ENCODE data around the gene DUSP12. TPM values are rescaled to one million over a fixed set of nuclear protein-coding genes. Genes with fewer than 3 reads are reported as not detected.

DUSP12 gene
- polyA plus RNA-seq, 2 of the 4 experiments (the other 2 are of a cell fraction), result 47.3 to 96.3 TPM

DNA sequence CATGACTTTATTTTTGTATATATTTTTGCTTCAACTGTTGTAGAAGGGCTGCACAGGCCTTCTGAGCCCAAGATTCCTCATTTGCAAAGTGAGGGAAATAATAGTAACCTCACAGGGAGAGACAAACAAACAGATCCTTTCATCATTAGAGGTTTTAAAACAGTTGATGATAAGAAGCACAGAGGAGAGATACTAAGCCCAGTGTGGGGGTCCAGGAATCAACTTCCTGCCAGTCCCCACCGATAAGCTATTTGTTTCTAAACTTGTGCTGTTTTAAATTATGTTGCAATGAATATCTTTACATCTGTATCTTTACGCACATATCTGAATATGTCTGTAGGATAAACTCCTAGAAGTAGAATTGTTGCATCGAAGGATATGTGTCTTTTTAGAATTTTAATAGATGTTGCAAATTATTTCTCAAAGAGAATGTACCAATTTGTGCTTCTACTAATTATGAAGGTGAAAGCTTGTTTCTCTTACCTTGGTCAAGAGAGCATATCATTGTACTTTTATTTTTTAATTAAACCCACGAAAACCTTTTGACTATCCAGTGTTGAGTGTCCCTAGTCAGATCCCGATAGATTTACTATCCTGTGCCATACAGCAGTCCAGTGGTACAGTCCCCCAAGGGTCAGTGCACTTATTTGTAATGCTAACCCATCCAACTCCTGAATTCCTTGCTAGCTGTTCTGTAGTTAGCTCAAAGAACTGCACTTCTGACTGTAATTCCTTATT, 17.4 kb upstream of the DUSP12 start (continued):
- no peak for TF ChIP-seq ATOH8 (CRISPR knock-in tag; IDR thresholded peaks at IDR 0.05; ENCODE audit: low read depth)
- TF ChIP-seq PHF8 (IDR thresholded peaks at IDR 0.05; ENCODE audit: borderline replicate concordance, low read depth), result no peak
- no peak for TF ChIP-seq FOSL2 (IDR thresholded peaks at IDR 0.05)
- TF ChIP-seq FOSL2 (CRISPR knock-in tag; IDR thresholded peaks at IDR 0.05), result no peak
- no peak for TF ChIP-seq ZFP36 (IDR thresholded peaks at IDR 0.05; ENCODE audit: borderline replicate concordance, partially characterized antibody)
- TF ChIP-seq EP300 (IDR thresholded peaks at IDR 0.05), result no peak
- TF ChIP-seq, protein P1, sequence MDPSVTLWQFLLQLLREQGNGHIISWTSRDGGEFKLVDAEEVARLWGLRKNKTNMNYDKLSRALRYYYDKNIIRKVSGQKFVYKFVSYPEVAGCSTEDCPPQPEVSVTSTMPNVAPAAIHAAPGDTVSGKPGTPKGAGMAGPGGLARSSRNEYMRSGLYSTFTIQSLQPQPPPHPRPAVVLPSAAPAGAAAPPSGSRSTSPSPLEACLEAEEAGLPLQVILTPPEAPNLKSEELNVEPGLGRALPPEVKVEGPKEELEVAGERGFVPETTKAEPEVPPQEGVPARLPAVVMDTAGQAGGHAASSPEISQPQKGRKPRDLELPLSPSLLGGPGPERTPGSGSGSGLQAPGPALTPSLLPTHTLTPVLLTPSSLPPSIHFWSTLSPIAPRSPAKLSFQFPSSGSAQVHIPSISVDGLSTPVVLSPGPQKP (IDR thresholded peaks at IDR 0.05; ENCODE audit: low read depth, low read length), result no peak
- no peak for TF ChIP-seq SREBF2 (IDR thresholded peaks at IDR 0.05)
- TF ChIP-seq HES2 (IDR thresholded peaks at IDR 0.05), result no peak

DNA sequence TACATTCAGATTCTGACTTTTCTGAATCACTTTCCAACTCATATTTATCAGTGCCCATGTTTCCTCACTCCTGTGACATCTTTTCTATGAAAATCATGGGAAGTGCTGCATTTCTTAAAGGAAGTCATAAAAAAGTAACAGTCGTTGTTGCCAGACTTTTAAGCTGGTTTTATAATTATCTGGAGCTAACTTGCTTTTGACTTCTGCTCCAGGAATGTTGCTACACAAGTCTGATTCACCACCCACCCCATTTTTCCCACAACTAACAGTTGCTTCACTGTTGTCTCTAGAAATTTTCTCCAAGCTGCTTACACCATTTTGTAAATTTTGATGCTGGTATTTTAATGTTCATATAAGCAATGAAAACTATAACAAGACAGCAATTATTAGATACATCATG, 16.1 kb upstream of the DUSP12 start:
- ATAC-seq (no peak), DNase-seq (ENCODE audit: low read depth in 1 of 2, low spot score in 1 of 2) (peak in 1 of 2 experiments; percentile 24), FAIRE-seq (no peak)
- CTCF ChIA-PET, result interaction anchor here (0.8 to 1.7 kb wide), 4 partner anchors 8 to 291 kb away, joined by 3 to 9 read pairs (median 4); partner anchors contain the start of genes DUSP12 and OLFML2B
- no peak overlapping the region for H3K27ac ChIP-seq
- 0% methylated on average over 1 of the region's 1 CpG for WGBS (ENCODE audit: missing lambda C conversion rate)
- H3K4me3 ChIP-seq, result no peak overlapping the region
- H3K4me2 ChIP-seq, result 0 out of 3 replicates have a peak overlapping the region, but pooled peaks have one; percentile 0
- H3K9me3 ChIP-seq, result no peaks in the 10 kb centered on the region
- POLR2A ChIA-PET, result interaction anchor here (0.6 to 1.3 kb wide), 2 partner anchors 9 to 16 kb away, joined by 3 to 6 read pairs; partner anchors contain the start of gene DUSP12
- H3K4me1 ChIP-seq, result peaks cover 30% of the 10 kb centered on the region
- TF ChIP-seq FOSL2 (IDR thresholded peaks at IDR 0.05), result no peak
- TF ChIP-seq FOSL2 (CRISPR knock-in tag; IDR thresholded peaks at IDR 0.05), result peak; percentile 19; the same call in 1 of the 2 replicates
- TF ChIP-seq RCOR1 (IDR thresholded peaks at IDR 0.05; ENCODE audit: low read depth, low read length), result no peak

GRCh38 chr1:161735837-161736236, 13.7 kb upstream of the DUSP12 start:
- peak overlapping the region in 1 of 2 experiments; percentile 61; a peak in 4 of 6 replicates for H3K27ac ChIP-seq
- 85% methylated on average over 3 of the region's 3 CpGs for WGBS (ENCODE audit: missing lambda C conversion rate)
- H3K4me3 ChIP-seq, result no peak overlapping the region

More at GRCh38 chr1:161735837-161736236, 13.7 kb upstream of the DUSP12 start:
- H3K4me1 ChIP-seq, result peaks cover 25% of the 10 kb centered on the region
- no peak for FAIRE-seq
- ATAC-seq, result no peak
- DNase-seq (ENCODE audit: low read depth in 1 of 2, low spot score in 1 of 2), result no peak
- no peaks in the 10 kb centered on the region for H3K9me3 ChIP-seq
- TF ChIP-seq RCOR1 (IDR thresholded peaks at IDR 0.05; ENCODE audit: low read depth, low read length) (no peak), MAX (IDR thresholded peaks at IDR 0.05) (no peak), RARB (CRISPR knock-in tag; IDR thresholded peaks at IDR 0.05) (no peak), EHF (CRISPR knock-in tag; IDR thresholded peaks at IDR 0.05) (no peak), NFE2L2 (conservative IDR thresholded peaks at IDR 0.05; ENCODE audit: low read length) (no peak), SREBF2 (IDR thresholded peaks at IDR 0.05) (no peak), ZC3H11A (IDR thresholded peaks at IDR 0.05) (no peak), REST (IDR thresholded peaks at IDR 0.05) (no peak), NR3C1 (IDR thresholded peaks at IDR 0.05) (no peak), SMC3 (IDR thresholded peaks at IDR 0.05) (no peak), ZNF302 (CRISPR knock-in tag; IDR thresholded peaks at IDR 0.05) (no peak), NPAS2 (CRISPR knock-in tag; IDR thresholded peaks at IDR 0.05; ENCODE audit: borderline replicate concordance) (no peak), ZFP36 (IDR thresholded peaks at IDR 0.05; ENCODE audit: borderline replicate concordance, partially characterized antibody) (no peak), POLR2A (IDR thresholded peaks at IDR 0.05; ENCODE audit: low read length) (no peak), RAD21 (conservative IDR thresholded peaks at IDR 0.05 in 1 of 2, IDR thresholded peaks at IDR 0.05 in 1 of 2) (no peak)
- TF ChIP-seq, protein P2, sequence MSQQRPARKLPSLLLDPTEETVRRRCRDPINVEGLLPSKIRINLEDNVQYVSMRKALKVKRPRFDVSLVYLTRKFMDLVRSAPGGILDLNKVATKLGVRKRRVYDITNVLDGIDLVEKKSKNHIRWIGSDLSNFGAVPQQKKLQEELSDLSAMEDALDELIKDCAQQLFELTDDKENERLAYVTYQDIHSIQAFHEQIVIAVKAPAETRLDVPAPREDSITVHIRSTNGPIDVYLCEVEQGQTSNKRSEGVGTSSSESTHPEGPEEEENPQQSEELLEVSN (IDR thresholded peaks at IDR 0.05; ENCODE audit: borderline replicate concordance, low read depth), result no peak
- CTCF ChIA-PET, result interaction anchor here (1.4 to 8.2 kb wide), 4 partner anchors 8 to 250 kb away, joined by 4 to 80 read pairs (median 22); no protein-coding TSS in a partner anchor
- POLR2A ChIA-PET, result interaction anchor here (2.2 kb wide), 1 partner anchor 9 kb away, joined by 12 read pairs; no protein-coding TSS in a partner anchor
- peak overlapping the region; percentile 64 for H3K4me2 ChIP-seq
